ENCODE measurements around the gene ZNF280B. TPM values are rescaled to one million over a fixed set of nuclear protein-coding genes. Genes with fewer than 3 reads are reported as not detected.

Gene ZNF280B
- total RNA-seq, 1 experiment from 2014 or later = 5.5 TPM

- intact Hi-C loops (cut with micrococcal nuclease) = no loop called here
- BruUV-seq (replicated peaks) = no TSS peak
- Histone ChIP-seq H3K4me2 (ENCODE audit: low read length) (no peak overlapping the region), H3K27me3 (ENCODE audit: insufficient read depth, low read length) (no peaks in the 10 kb centered on the region), H3K9me2 (ENCODE audit: insufficient read depth) (no peaks in the 10 kb centered on the region), H3K4me1 (ENCODE audit: control insufficient read depth in 1 of 2, insufficient read depth in 2 of 2, low read length in 2 of 2) (no peaks in the 10 kb centered on the region), H3K9ac (ENCODE audit: low read length) (no peak overlapping the region), H3K36me3 (ENCODE audit: control insufficient read depth in 1 of 2, insufficient read depth in 2 of 2, low read length in 2 of 2) (no peaks in the 10 kb centered on the region), H3K4me3 (replicated peaks in 1 of 2; ENCODE audit: low read depth in 1 of 2, low read length in 2 of 2) (no peak overlapping the region), H4K20me1 (ENCODE audit: insufficient read depth) (no peaks in the 10 kb centered on the region), H3K27ac (ENCODE audit: low read depth, low read length) (no peak overlapping the region), H3K9me3 (ENCODE audit: control insufficient read depth in 1 of 2, insufficient read depth in 1 of 2, low read depth in 1 of 2, low read length in 2 of 2) (no peaks in the 10 kb centered on the region), H3K79me2 (ENCODE audit: insufficient read depth, low read length) (no peaks in the 10 kb centered on the region), H2AFZ (ENCODE audit: low read depth, low read length, poor library complexity, severe bottlenecking) (no peak overlapping the region)
- CTCF ChIA-PET = interaction anchor here (0.6 to 1.2 kb wide), 2 partner anchors 75 to 274 kb away, joined by 3 read pairs; no protein-coding TSS in a partner anchor
- DNase-seq (ENCODE audit: low read depth, low spot score) (no peak), ATAC-seq (no peak)
- RAD21 ChIA-PET (ENCODE audit: low non-redundant PET in 1 of 2, low total read pairs in 2 of 2, uncharacterized antibody in 2 of 2, unreplicated experiment in 2 of 2) = no interaction called here
- POLR2A ChIA-PET = no interaction called here
- TF ChIP-seq SRF (IDR thresholded peaks at IDR 0.05; ENCODE audit: low read depth) (no peak), POLR2AphosphoS5 (IDR thresholded peaks at IDR 0.05; ENCODE audit: low read depth, low read length) (no peak), RAD21 (IDR thresholded peaks at IDR 0.05; ENCODE audit: low read depth) (no peak), SP1 (IDR thresholded peaks at IDR 0.05; ENCODE audit: low read depth) (no peak)
Observed at GRCh38 chr22:22479116-22479515, 29.4 kb downstream of the ZNF280B start.

- DNase-seq (ENCODE audit: low read depth, low spot score) (no peak), ATAC-seq (no peak)
- no peaks in the 10 kb centered on the region for H3K9me2 ChIP-seq (ENCODE audit: insufficient read depth)
- intact Hi-C loops (cut with micrococcal nuclease) = no loop called here
- no peaks in the 10 kb centered on the region for H4K20me1 ChIP-seq (ENCODE audit: insufficient read depth)
- H3K79me2 ChIP-seq (ENCODE audit: insufficient read depth, low read length) = no peaks in the 10 kb centered on the region
- no peak overlapping the region for H2AFZ ChIP-seq (ENCODE audit: low read depth, low read length, poor library complexity, severe bottlenecking)
- RAD21 ChIA-PET (ENCODE audit: low non-redundant PET in 1 of 2, low total read pairs in 2 of 2, uncharacterized antibody in 2 of 2, unreplicated experiment in 2 of 2) = no interaction called here
- POLR2A ChIA-PET = no interaction called here
- H3K27me3 ChIP-seq (ENCODE audit: insufficient read depth, low read length) = no peaks in the 10 kb centered on the region
- no peaks in the 10 kb centered on the region for H3K4me1 ChIP-seq (ENCODE audit: control insufficient read depth in 1 of 2, insufficient read depth in 2 of 2, low read length in 2 of 2)
- no peak overlapping the region for H3K9ac ChIP-seq (ENCODE audit: low read length)
- H3K4me2 ChIP-seq (ENCODE audit: low read length) = no peak overlapping the region
- TF ChIP-seq ZNF274 (IDR thresholded peaks at IDR 0.05; ENCODE audit: low read depth, low read length) = no peak
- TF ChIP-seq JUND (IDR thresholded peaks at IDR 0.05) = no peak
- no peak for TF ChIP-seq ZFX (IDR thresholded peaks at IDR 0.05)
- no peak for TF ChIP-seq SIN3A (IDR thresholded peaks at IDR 0.05; ENCODE audit: low read depth)
- no peak for TF ChIP-seq EZH2 (IDR thresholded peaks at IDR 0.05)
- no peak for TF ChIP-seq FOSL1 (IDR thresholded peaks at IDR 0.05; ENCODE audit: low read depth)
- no peak for TF ChIP-seq SRF (IDR thresholded peaks at IDR 0.05; ENCODE audit: low read depth)
- TF ChIP-seq YY1 (IDR thresholded peaks at IDR 0.05; ENCODE audit: extremely low read depth, insufficient replicate concordance, low read depth, low read length) = no peak
- TF ChIP-seq CEBPB (IDR thresholded peaks at IDR 0.05; ENCODE audit: low read depth) = no peak
- no peak for TF ChIP-seq POLR2AphosphoS5 (IDR thresholded peaks at IDR 0.05; ENCODE audit: low read depth, low read length)
- TF ChIP-seq EZH2phosphoT487 (IDR thresholded peaks at IDR 0.05; ENCODE audit: borderline replicate concordance) = no peak
- TF ChIP-seq ZBTB33 (IDR thresholded peaks at IDR 0.05; ENCODE audit: extremely low read depth, insufficient replicate concordance, low read length) = no peak
- no peak for TF ChIP-seq CBX3 (IDR thresholded peaks at IDR 0.05; ENCODE audit: low read depth)
- no peak for TF ChIP-seq EGR1 (IDR thresholded peaks at IDR 0.05; ENCODE audit: low read depth)
- no peak for TF ChIP-seq ELF1 (IDR thresholded peaks at IDR 0.05; ENCODE audit: borderline replicate concordance, low read depth)
- no peak for TF ChIP-seq CTCF (IDR thresholded peaks at IDR 0.05 in 2 of 3, conservative IDR thresholded peaks at IDR 0.05 in 1 of 3; ENCODE audit: borderline replicate concordance in 1 of 3, insufficient read depth in 1 of 3, low read depth in 2 of 3, low read length in 2 of 3)
- TF ChIP-seq TCF7L2 (IDR thresholded peaks at IDR 0.05; ENCODE audit: borderline replicate concordance, extremely low read depth, insufficient read depth, insufficient read length) = no peak
- H3K4me3 ChIP-seq (replicated peaks in 1 of 2; ENCODE audit: low read depth in 1 of 2, low read length in 2 of 2) = no peak overlapping the region
- no TSS peak for BruUV-seq (replicated peaks)
- no peaks in the 10 kb centered on the region for H3K9me3 ChIP-seq (ENCODE audit: control insufficient read depth in 1 of 2, insufficient read depth in 1 of 2, low read depth in 1 of 2, low read length in 2 of 2)
- CTCF ChIA-PET = interaction anchor here (1.2 kb wide), 1 partner anchor 275 kb away, joined by 3 read pairs; no protein-coding TSS in a partner anchor
- H3K36me3 ChIP-seq (ENCODE audit: control insufficient read depth in 1 of 2, insufficient read depth in 2 of 2, low read length in 2 of 2) = no peaks in the 10 kb centered on the region
- H3K27ac ChIP-seq (ENCODE audit: low read depth, low read length) = no peak overlapping the region
Observed at GRCh38 chr22:22478470-22478869, 30.1 kb downstream of the ZNF280B start.

Data from HCT116 (cell line).